Mesodermal cell (in vitro differentiated cells): ENCODE results near the gene CSTF1.
"Not testable (repeated sequence)": the region's sequence is repeated elsewhere in the genome, so short reads cannot be mapped to it uniquely, and the experiment has no call there.

Experiments used
- H3K27ac ChIP-seq: 2 replicates; pipeline ENCODE4 v1.7.0; 2013; ENCODE audit warnings: mild to moderate bottlenecking, low read depth, low read length, moderate library complexity; ENCODE audit not compliant: severe bottlenecking
- H3K36me3 ChIP-seq: 2 replicates; pipeline ENCODE4 v1.7.1; 2013; ENCODE audit warnings: mild to moderate bottlenecking, low read length, moderate library complexity; ENCODE audit not compliant: control insufficient read depth, insufficient read depth
- H3K4me1 ChIP-seq: one replicate; pipeline ENCODE4 v1.7.1; 2013; ENCODE audit warnings: mild to moderate bottlenecking, low read length; ENCODE audit not compliant: insufficient read depth, control insufficient read depth, poor library complexity, severe bottlenecking
- H3K4me3 ChIP-seq: 2 replicates; pipeline ENCODE4 v1.7.0; 2013; ENCODE audit warnings: low read length, control low read depth, mild to moderate bottlenecking; ENCODE audit not compliant: insufficient read depth, poor library complexity, severe bottlenecking; ENCODE audit errors: extremely low read depth
- H3K9me3 ChIP-seq: 2 replicates; pipeline ENCODE4 v1.7.1; 2013; ENCODE audit warnings: mild to moderate bottlenecking, low read length, moderate library complexity; ENCODE audit not compliant: control insufficient read depth
- WGBS, 2 experiments: methylation state at CpG; one replicate each; pipeline ENCODE4 v1.1.5; 2013; ENCODE audit warnings: missing lambda C conversion rate in 2 of 2; ENCODE audit not compliant: insufficient coverage in 2 of 2; 5-methylcytosine and 5-hydroxymethylcytosine counted together

CSTF1 gene

DNA sequence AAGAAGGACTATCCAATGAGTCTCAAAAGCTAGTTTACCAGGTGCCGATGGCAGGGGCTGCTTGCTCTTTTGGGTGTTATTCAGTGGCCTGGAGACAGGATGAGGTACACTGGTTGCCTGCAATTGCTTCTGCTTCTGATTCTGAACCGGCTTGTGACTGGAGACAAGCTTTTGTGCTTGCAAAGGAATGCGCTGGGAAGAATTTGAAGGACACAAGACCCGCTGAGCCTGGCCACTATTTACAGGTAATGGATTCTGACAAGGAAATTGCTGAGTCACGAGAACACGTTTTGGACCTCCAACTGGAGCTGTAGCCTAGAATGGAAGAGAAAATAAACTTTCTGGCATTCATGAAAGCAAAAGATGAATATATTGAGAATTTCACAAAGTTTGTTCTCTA lies 6.2 kb upstream of the CSTF1 start:
- Histone ChIP-seq H3K4me3 (no peak overlapping the region), H3K9me3 (no peaks in the 10 kb centered on the region), H3K27ac (no peak overlapping the region), H3K4me1 (peaks cover 9% of the 10 kb centered on the region), H3K36me3 (peaks cover 78% of the 10 kb centered on the region)
- 94 to 95% methylated on average over 6 of the region's 6 CpGs for WGBS, 2 experiments

DNA sequence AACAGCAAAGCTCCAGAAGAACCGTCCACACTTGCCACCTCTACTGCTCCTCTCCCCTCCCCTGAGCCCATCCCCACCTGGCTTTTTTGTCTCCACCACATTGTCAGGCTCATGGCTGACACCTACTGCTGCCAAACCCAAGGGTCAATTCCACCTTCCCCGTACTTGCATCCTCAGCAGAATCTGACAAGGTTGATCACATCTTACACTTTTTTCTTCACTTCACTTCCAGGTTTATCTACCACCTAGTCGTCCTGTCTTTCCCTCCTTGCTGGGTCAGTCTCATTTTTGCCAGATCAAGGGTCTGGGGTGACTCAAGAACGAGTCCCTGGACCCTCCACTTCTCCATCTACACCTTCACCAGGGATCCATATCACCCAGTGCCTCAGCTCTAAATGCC lies 3.6 kb upstream of the CSTF1 start:
- Histone ChIP-seq H3K36me3 (peaks cover 56% of the 10 kb centered on the region), H3K4me1 (peaks cover 9% of the 10 kb centered on the region), H3K27ac (no peak overlapping the region), H3K9me3 (no peaks in the 10 kb centered on the region), H3K4me3 (no peak overlapping the region)
- 83% methylated on average over 3 of the region's 4 CpGs for WGBS, 2 experiments

DNA sequence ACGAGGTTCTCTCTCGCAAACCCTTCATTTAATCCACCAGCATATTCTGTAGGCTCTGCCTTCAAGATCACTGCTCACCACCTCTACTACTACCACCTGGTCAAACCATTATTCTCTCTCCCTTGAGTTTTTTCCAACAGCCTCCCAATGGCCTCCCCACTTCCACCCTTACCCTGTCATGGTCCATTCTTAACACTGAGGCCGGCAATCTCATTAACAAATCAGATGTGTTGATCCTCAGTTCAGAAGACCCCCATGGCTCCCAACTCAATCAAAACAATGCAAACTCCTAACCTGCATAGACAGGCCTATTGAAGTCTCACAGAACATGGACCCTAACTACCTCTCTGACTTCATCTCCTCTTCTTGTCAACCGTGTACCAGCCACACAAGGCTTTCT lies 2.6 kb upstream of the CSTF1 start:
- WGBS, 2 experiments: 96 to 100% methylated on average over 4 of the region's 4 CpGs
- H3K4me1 ChIP-seq: peaks cover 13% of the 10 kb centered on the region
- peaks cover 55% of the 10 kb centered on the region for H3K36me3 ChIP-seq
- no peaks in the 10 kb centered on the region for H3K9me3 ChIP-seq
- no peak overlapping the region for H3K4me3 ChIP-seq
- H3K27ac ChIP-seq: no peak overlapping the region

DNA sequence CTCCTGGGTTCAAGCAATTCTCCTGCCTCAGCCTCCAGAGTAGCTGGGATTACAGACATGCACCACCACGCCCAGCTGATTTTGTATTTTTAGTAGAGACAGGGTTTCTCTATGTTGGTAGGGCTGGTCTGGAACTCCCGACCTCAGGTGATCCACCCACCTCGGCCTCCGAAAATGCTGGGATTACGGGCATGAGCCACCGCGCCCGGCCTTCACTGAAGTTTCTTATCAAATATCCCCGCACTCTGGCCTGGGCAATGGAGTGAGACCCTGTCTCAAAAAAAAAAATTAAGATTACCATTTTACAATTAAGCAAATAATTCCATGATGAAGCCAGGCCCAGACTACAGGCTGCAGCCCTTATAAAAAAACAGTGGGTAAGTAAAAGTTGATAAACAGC lies 2.0 kb upstream of the CSTF1 start:
- not testable (repeated sequence) for H3K27ac ChIP-seq, H3K9me3 ChIP-seq
- Histone ChIP-seq H3K4me3 (peak overlapping the region; percentile 90), H3K4me1 (peaks cover 13% of the 10 kb centered on the region), H3K36me3 (peaks cover 55% of the 10 kb centered on the region)
- WGBS, 2 experiments: 89 to 97% methylated on average over 8 to 9 of the region's 9 CpGs

DNA sequence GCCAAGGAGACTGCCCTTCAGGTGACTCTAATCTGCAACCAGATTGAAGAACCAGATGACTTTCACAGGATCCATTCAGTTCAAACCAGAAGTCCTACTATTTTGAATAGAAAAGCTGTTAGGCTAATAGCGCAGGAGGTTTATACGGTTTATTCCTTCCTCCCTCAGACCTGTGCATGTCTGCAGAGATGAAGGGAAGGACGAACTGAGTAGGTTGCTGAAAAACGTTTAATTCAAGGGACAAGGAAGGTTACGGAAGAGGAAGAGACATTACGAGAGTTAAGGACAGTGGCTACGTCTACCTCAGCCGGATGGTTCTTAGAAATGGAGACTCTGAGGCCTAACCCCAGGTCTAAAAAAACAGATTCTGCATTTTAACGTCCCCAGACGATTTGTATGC lies 1.4 kb upstream of the CSTF1 start:
- whole genome bisulfite sequencing, 2 experiments: 19 to 21% methylated on average over 7 to 10 of the region's 10 CpGs
- Histone ChIP-seq H3K27ac (no peak overlapping the region), H3K4me1 (peaks cover 13% of the 10 kb centered on the region), H3K4me3 (peak overlapping the region; percentile 90), H3K9me3 (no peaks in the 10 kb centered on the region), H3K36me3 (peaks cover 55% of the 10 kb centered on the region)

DNA sequence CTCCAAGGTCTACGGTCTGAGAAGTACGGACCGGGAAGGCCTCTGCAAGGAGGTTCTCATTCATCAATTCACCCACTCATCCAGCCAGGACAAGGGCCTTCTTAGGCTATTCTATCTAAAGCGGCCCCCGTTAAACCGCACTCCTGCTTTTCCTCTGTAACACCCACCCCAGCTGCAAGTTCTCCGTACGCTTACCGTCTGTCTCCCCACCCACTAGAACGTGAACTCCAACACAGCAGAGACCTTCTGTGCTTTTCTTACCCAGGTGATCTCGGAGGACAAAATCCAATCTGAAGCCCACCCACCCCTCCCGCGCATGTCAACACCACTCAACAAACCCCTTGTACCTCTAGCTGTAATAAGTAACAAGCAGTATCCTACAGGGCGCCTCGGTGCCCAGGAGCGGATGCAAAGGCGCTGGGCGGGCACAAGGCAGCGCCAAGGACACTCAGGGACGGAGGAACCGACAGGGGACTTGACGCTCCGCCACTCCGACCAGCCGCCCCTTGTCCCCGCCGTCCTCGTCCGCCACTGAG lies 781 bp upstream of the CSTF1 start:
- H3K36me3 ChIP-seq: peaks cover 55% of the 10 kb centered on the region
- H3K9me3 ChIP-seq: no peaks in the 10 kb centered on the region
- 0% methylated on average over 13 to 23 of the region's 29 CpGs for WGBS, 2 experiments
- H3K4me3 ChIP-seq: peak overlapping the region; percentile 90
- peaks cover 13% of the 10 kb centered on the region for H3K4me1 ChIP-seq
- peak overlapping the region; percentile 90 for H3K27ac ChIP-seq

DNA sequence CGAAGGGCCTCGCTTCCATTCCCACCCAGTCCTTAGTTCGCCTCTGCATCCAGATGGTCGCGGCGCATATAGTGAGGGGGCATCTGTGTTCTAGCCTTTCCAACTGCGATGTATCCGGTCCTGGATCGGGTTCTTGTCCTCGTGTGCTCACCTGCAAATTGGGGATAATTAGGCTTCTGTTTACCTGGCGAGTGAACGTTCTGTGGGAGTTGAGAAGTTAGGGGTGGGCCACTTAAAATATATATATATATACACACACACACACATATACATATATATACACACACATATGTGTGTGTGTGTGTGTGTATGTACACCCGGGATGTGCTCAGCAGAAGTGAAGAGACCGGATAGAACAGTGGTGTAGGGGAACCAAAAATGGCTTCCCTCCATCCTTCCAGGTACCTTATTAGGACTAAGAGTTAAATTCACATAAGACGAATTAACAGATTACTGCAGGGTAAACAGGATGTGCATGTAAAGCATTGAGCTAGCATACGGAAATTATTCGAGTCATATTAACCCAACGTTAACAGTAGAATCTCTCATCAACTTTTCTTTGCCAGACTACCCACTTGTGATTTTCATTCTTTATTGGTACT lies 537 bp downstream of the CSTF1 start:
- Histone ChIP-seq H3K9me3 (no peaks in the 10 kb centered on the region), H3K27ac (peak overlapping the region; percentile 90), H3K36me3 (peaks cover 62% of the 10 kb centered on the region), H3K4me1 (peaks cover 13% of the 10 kb centered on the region), H3K4me3 (peak overlapping the region; percentile 90)
- 0 to 11% methylated on average over 8 of the region's 18 CpGs for WGBS, 2 experiments

DNA sequence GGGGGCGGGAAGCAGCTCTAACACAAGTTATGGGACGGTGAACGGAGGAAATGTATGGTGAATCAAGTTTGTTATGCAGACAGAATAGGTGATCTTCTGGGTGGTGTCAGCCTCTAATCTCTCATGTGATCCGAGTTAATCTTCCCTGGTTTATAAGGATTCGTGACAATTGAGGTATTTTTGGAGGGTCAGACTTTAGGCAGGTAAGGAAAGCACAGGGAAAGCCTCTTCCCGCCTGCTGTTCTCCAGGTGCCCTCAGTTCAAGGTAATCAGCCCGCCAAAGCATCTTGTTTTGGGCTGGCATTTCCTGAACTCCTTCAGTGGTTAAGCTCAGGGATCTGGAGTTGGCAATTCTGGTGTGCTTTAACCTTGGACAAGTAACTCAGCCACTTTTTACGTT lies 1.2 kb downstream of the CSTF1 start:
- no peak overlapping the region for H3K27ac ChIP-seq
- WGBS, 2 experiments: 66 to 72% methylated on average over 7 of the region's 8 CpGs
- H3K4me1 ChIP-seq: peaks cover 13% of the 10 kb centered on the region
- peaks cover 62% of the 10 kb centered on the region for H3K36me3 ChIP-seq
- H3K9me3 ChIP-seq: no peaks in the 10 kb centered on the region
- H3K4me3 ChIP-seq: peak overlapping the region; percentile 90

DNA sequence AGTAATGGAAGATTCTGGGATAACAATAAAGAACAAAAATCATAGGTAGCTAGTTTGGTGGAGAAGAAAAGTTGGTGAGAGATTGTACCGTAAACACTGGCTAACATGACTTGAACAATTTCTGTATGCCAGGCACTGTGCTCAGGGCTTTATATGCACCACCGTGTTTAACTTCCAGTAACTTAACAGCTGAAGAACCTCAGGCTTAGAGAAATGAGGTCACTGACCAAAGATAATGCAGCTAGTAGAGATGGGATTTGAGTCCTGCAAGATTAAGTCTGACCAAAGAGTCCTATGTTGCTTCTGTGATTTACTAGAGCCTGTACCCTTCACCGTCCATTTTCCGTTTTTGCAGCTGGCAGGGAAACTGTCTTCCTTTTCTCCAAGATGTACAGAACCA lies 2.7 kb downstream of the CSTF1 start:
- Histone ChIP-seq H3K4me3 (no peak overlapping the region), H3K27ac (no peak overlapping the region), H3K4me1 (peaks cover 11% of the 10 kb centered on the region), H3K36me3 (peaks cover 59% of the 10 kb centered on the region), H3K9me3 (no peaks in the 10 kb centered on the region)
- 94 to 95% methylated on average over 3 to 4 of the region's 4 CpGs for WGBS, 2 experiments

DNA sequence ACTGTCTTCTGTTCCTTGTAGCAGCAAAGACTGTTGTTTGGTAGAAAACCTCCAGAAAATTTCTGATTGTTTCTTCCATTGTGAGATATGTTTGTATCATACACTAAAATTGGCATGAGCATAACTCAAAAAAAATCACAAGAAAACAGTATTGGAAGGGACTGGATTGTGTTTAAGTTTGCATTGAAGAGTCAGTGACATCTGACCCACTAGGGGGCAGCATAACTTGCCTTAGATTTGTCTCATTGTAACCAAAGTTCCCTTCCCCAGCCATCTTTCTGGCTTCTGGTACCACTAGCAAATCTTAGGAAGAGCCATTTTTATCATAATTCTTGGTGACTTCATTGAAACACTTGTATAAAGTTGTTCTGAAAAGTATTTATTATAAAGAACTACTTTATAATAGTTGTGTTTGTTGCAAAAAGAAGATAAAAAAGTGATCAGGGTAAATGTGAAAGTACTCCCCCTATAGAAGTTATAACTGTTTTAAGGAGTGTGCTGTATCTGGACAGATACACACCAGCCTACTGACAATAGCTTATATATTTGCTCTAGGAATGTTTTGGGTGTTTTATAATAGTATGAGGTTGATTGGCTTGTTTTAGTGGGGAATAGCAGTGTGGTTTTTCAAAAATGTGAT lies 7.7 kb downstream of the CSTF1 start:
- H3K4me1 ChIP-seq: no peaks in the 10 kb centered on the region
- H3K36me3 ChIP-seq: peaks cover 95% of the 10 kb centered on the region
- H3K27ac ChIP-seq: no peak overlapping the region
- H3K4me3 ChIP-seq: no peak overlapping the region
- H3K9me3 ChIP-seq: no peaks in the 10 kb centered on the region

DNA sequence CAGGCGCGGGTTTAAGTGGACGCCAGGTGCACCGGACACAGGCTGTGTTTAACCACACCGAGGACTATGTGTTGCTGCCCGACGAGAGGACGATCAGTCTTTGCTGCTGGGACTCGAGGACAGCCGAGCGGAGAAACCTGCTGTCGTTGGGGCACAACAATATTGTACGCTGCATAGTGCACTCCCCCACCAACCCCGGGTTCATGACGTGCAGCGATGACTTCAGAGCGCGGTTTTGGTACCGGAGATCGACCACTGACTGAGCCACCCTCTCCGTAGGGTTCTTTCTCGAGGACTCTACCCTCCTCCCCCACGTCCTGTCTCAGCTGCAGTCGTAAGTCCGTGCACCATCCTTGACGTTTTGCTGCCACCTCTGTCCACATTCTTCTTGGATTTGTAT lies 11.0 kb downstream of the CSTF1 start:
- Histone ChIP-seq H3K4me1 (peaks cover 3% of the 10 kb centered on the region), H3K4me3 (no peak overlapping the region), H3K36me3 (peaks cover 92% of the 10 kb centered on the region), H3K27ac (no peak overlapping the region), H3K9me3 (no peaks in the 10 kb centered on the region)
- 95 to 97% methylated on average over 23 to 24 of the region's 26 CpGs for WGBS, 2 experiments
